B cell (primary cell): ENCODE results near the gene TOMM6. TPM values are rescaled to one million over a fixed set of nuclear protein-coding genes. Genes with fewer than 3 reads are reported as not detected.

Source experiments
- ATAC-seq: fragments of 200-7000 bp; cut with Tn5 transposase; one replicate; pipeline ENCODE4 v1.10.0; 2021; ENCODE audit warnings: low read depth, mild to moderate bottlenecking, moderate number of reproducible peaks, moderate library complexity
- CTCF ChIA-PET: fragments of 350-600 bp; sonication (Branson Sonifier 250); formaldehyde crosslinking; loops from one replicate; lab custom pipeline; 2021; ENCODE audit warnings: antibody characterized with exemption, inconsistent platforms; lab: Charles Lee
- POLR2A ChIA-PET: fragments of 350-600 bp; sonication (Branson Sonifier 250); formaldehyde crosslinking; loops from one replicate; lab custom pipeline; 2021; ENCODE audit warnings: antibody characterized with exemption; lab: Charles Lee
- DNase-seq: peaks from one replicate; pipeline ENCODE4 v3.0.0; 2013
- H2AFZ ChIP-seq: 2 replicates; pipeline ENCODE4 v1.6.1; 2012; ENCODE audit warnings: mild to moderate bottlenecking, low read depth, low read length; ENCODE audit not compliant: insufficient read depth, poor library complexity, severe bottlenecking
- H3K27ac ChIP-seq, 2 donors: 1 replicate in 1 of 2; 2 replicates in 1 of 2; pipeline ENCODE4 v1.5.1; 2012 to 2013; ENCODE audit warnings: low read length in 2 of 2, mild to moderate bottlenecking in 2 of 2, moderate library complexity in 1 of 2
- H3K27me3 ChIP-seq, 4 experiments: fragments of 200-600 bp in 1 of 4; sonication (generic) in 1 of 4; replicated peaks in 1 of 4; 1 replicate in 2 of 4; 2 replicates in 2 of 4; pipeline versions ENCODE4 v1.6.1 to v1.7.0; 2013 to 2016; ENCODE audit warnings: low read length in 3 of 4, mild to moderate bottlenecking in 2 of 4, mixed read lengths in 1 of 4, moderate library complexity in 1 of 4; ENCODE audit not compliant: insufficient read depth in 4 of 4, control insufficient read depth in 3 of 4; ENCODE audit errors: control extremely low read depth in 1 of 4
- H3K36me3 ChIP-seq, 2 experiments: replicated peaks in 1 of 2; 1 replicate in 1 of 2; 2 replicates in 1 of 2; pipeline versions ENCODE4 v1.6.1 to v1.7.1; 2013; ENCODE audit warnings: low read length in 1 of 2; ENCODE audit not compliant: insufficient read depth in 2 of 2, control insufficient read depth in 1 of 2; ENCODE audit errors: control extremely low read depth in 1 of 2, extremely low read depth in 1 of 2
- H3K4me1 ChIP-seq, 2 donors: fragments of 200-600 bp in 1 of 2; sonication (generic) in 1 of 2; 1 replicate in 1 of 2; 2 replicates in 1 of 2; pipeline versions ENCODE4 v1.5.1 to v1.6.1; 2013 to 2017; ENCODE audit warnings: low read length in 2 of 2; ENCODE audit not compliant: control insufficient read depth in 2 of 2, insufficient read depth in 2 of 2
- H3K4me2 ChIP-seq: replicated peaks from 2 replicates; pipeline ENCODE3; 2012; ENCODE audit warnings: mild to moderate bottlenecking, low read depth, low read length; ENCODE audit not compliant: poor library complexity, severe bottlenecking
- H3K4me3 ChIP-seq, 5 experiments: fragments of 200-600 bp in 1 of 5; sonication (generic) in 1 of 5; 1 replicate in 3 of 5; 2 replicates in 2 of 5; pipeline versions ENCODE4 v1.5.1 to v1.7.0; 2011 to 2016; ENCODE audit warnings: low read length in 4 of 5, mild to moderate bottlenecking in 4 of 5, low read depth in 2 of 5, control low read depth in 1 of 5, moderate library complexity in 1 of 5; ENCODE audit not compliant: insufficient read depth in 1 of 5; ENCODE audit errors: control extremely low read depth in 1 of 5, extremely low read depth in 1 of 5
- H3K79me2 ChIP-seq: fragments of 200-600 bp; sonication (generic); one replicate; pipeline ENCODE4 v1.6.0; 2016; ENCODE audit warnings: low read length; ENCODE audit not compliant: control insufficient read depth, insufficient read depth
- H3K9ac ChIP-seq: fragments of 200-600 bp; sonication (generic); 2 replicates; pipeline ENCODE4 v1.6.1; 2017; ENCODE audit warnings: mild to moderate bottlenecking, low read length, moderate library complexity
- H3K9me3 ChIP-seq, 3 donors: one replicate each; pipeline versions ENCODE4 v1.6.1 to v1.7.1; 2013; ENCODE audit warnings: low read length in 2 of 3; ENCODE audit not compliant: control insufficient read depth in 2 of 3, insufficient read depth in 1 of 3; ENCODE audit errors: control extremely low read depth in 1 of 3
- H4K20me1 ChIP-seq: 2 replicates; pipeline ENCODE4 v1.6.0; 2012; ENCODE audit warnings: mild to moderate bottlenecking, low read length; ENCODE audit not compliant: insufficient read depth, control insufficient read depth, poor library complexity, severe bottlenecking
- H3K27ac Mint-ChIP-seq: one replicate; pipeline ENCODE4 v1.8.0; 2021; ENCODE audit warnings: mixed read lengths
- H3K27me3 Mint-ChIP-seq: one replicate; pipeline ENCODE4 v1.8.0; 2021; ENCODE audit warnings: mixed read lengths
- H3K4me1 Mint-ChIP-seq: one replicate; pipeline ENCODE4 v1.8.0; 2021; ENCODE audit warnings: mixed read lengths
- H3K4me3 Mint-ChIP-seq: one replicate; pipeline ENCODE4 v1.8.0; 2021; ENCODE audit warnings: mixed read lengths
- H3K9me3 Mint-ChIP-seq: one replicate; pipeline ENCODE4 v1.8.0; 2022; ENCODE audit warnings: mixed read lengths; ENCODE audit not compliant: insufficient read depth
- EZH2 ChIP-seq: IDR thresholded peaks from 2 replicates; pipeline ENCODE4 v1.6.1; 2012; ENCODE audit warnings: borderline replicate concordance, low read depth, mild to moderate bottlenecking, moderate library complexity, low read length; ENCODE audit not compliant: insufficient read depth, poor library complexity, severe bottlenecking
- WGBS: methylation state at CpG from one replicate; pipeline ENCODE4 v1.1.5; 2013; ENCODE audit warnings: missing lambda C conversion rate; ENCODE audit not compliant: insufficient coverage; 5-methylcytosine and 5-hydroxymethylcytosine counted together
- intact Hi-C: fragments of 100-400 bp; cut with micrococcal nuclease; formaldehyde crosslinking; loops from one replicate; pipeline ENCODE4 v1.10.0; 2022
- polyA plus RNA-seq: library from polyadenylated mRNA; depleted of rRNA; stranded (reverse); fragments of >200 nt; gene quantifications from 2 replicates; pipeline ENCODE4 v1.2.3, GENCODE V29; 2012
- total RNA-seq, 2 donors: library from RNA; stranded (reverse); fragments of 120-200 nt in 1 of 2; gene quantifications; 1 replicate in 1 of 2; 2 replicates in 1 of 2; pipeline versions ENCODE4 v1.2.3 to v1.2.4, GENCODE V29; 2013 to 2022
- TF ChIP-seq, protein P1 (sequence below): fragments of 200-600 bp; IDR thresholded peaks from one replicate; pipeline ENCODE4 v1.8.0; 2022; ENCODE audit warnings: antibody characterized with exemption, mild to moderate bottlenecking

The TOMM6 gene
- total and polyA plus RNA-seq, 2 donors (not counting 1 experiment from before 2014, with no cell fraction given), result 117 to 239 TPM

DNA sequence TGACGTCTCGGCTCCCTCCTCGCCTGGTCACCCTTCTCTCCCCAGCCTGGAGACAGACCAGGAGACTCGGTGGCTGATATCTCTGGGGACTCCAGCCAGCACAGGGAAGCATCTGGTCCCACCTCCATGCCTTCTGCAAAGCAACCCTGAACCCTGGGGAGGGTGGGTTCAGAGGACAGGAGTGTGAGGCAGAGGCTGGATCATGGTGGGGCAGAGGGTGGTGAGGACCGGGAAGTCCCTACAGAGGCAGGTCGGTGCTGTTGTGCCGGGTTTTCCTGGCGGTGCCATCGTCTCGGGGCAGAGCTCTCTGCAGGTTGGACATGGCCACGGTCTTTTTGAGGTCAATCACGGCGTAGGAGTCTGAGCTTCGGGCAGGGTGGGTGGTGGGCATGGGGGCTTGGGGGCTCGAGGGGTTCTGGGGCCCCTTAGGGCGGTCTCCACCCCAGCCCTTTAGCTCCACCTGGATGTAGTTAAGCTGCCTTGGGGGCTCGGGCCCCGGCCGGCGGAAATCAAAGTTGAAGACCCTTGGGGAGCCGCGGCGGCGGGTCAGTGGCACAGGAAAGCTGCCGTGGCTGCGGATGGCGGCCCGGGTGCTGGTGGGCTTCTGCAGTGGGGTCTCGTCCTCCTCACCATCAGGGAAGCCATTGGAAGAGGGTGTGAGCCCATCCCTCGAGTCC is 17.0 kb upstream of the TOMM6 start:
- H3K27me3 Mint-ChIP-seq, result no peaks in the 10 kb centered on the region
- intact Hi-C loops, result no loop called here

More for the DNA sequence above, 17.0 kb upstream of the TOMM6 start:
- Histone ChIP-seq H2AFZ (no peak overlapping the region), H3K9ac (no peak overlapping the region), H3K9me3 (no peaks in the 10 kb centered on the region), H3K27ac (no peak overlapping the region), H3K36me3 (peaks cover under 1 to 36% of the 10 kb centered on the region in 2 experiments), H3K79me2 (no peaks in the 10 kb centered on the region), H3K4me2 (no peak overlapping the region), H3K4me3 (no peak overlapping the region), H3K4me1 (no peaks in the 10 kb centered on the region), H3K27me3 (no peaks in the 10 kb centered on the region), H4K20me1 (no peaks in the 10 kb centered on the region)
- POLR2A ChIA-PET, result no interaction called here
- no peak for ATAC-seq
- WGBS, result 93% methylated on average over 23 of the region's 30 CpGs
- no peak overlapping the region for H3K4me3 Mint-ChIP-seq
- no peak overlapping the region for H3K27ac Mint-ChIP-seq
- CTCF ChIA-PET, result no interaction called here
- no peaks in the 10 kb centered on the region for H3K9me3 Mint-ChIP-seq
- TF ChIP-seq, protein P1, sequence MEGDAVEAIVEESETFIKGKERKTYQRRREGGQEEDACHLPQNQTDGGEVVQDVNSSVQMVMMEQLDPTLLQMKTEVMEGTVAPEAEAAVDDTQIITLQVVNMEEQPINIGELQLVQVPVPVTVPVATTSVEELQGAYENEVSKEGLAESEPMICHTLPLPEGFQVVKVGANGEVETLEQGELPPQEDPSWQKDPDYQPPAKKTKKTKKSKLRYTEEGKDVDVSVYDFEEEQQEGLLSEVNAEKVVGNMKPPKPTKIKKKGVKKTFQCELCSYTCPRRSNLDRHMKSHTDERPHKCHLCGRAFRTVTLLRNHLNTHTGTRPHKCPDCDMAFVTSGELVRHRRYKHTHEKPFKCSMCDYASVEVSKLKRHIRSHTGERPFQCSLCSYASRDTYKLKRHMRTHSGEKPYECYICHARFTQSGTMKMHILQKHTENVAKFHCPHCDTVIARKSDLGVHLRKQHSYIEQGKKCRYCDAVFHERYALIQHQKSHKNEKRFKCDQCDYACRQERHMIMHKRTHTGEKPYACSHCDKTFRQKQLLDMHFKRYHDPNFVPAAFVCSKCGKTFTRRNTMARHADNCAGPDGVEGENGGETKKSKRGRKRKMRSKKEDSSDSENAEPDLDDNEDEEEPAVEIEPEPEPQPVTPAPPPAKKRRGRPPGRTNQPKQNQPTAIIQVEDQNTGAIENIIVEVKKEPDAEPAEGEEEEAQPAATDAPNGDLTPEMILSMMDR, result no peak
- no peak for TF ChIP-seq EZH2
- DNase-seq, result no peak
- H3K4me1 Mint-ChIP-seq, result no peaks in the 10 kb centered on the region
